GM12878 (cell line): Measurements from ENCODE around the gene OR5K3. TPM values are rescaled to one million over a fixed set of nuclear protein-coding genes. Genes with fewer than 3 reads are reported as not detected.

Experiments
- CREB1 ChIP-seq: IDR thresholded peaks from 2 replicates; pipeline ENCODE4 v1.6.1; 2012; ENCODE audit warnings: low read depth, mild to moderate bottlenecking, inconsistent platforms
- CREM ChIP-seq: IDR thresholded peaks from 2 replicates; pipeline ENCODE4 v1.6.1; 2014; ENCODE audit warnings: antibody characterized with exemption, low read depth
- IRF4 ChIP-seq: IDR thresholded peaks from 2 replicates; pipeline ENCODE4 v1.6.1; 2011; ENCODE audit warnings: low read depth, low read length
- NFIC ChIP-seq: IDR thresholded peaks from 2 replicates; pipeline ENCODE4 v1.6.1; 2012; ENCODE audit warnings: low read depth, mild to moderate bottlenecking, inconsistent platforms, low read length, moderate library complexity
- RUNX3 ChIP-seq: IDR thresholded peaks from 2 replicates; pipeline ENCODE4 v1.6.1; 2012; ENCODE audit warnings: low read length, inconsistent platforms
- TAF1 ChIP-seq: IDR thresholded peaks from 2 replicates; pipeline ENCODE4 v1.6.1; 2011; ENCODE audit warnings: mild to moderate bottlenecking, low read depth, low read length, borderline replicate concordance
- polyA plus RNA-seq, 11 experiments: library from polyadenylated mRNA; depleted of rRNA in 4 of 11; unstranded in 6 of 11; stranded (reverse) in 5 of 11; fragments of >200 nt; fragmentation: Nextera tagmentation in 4 of 11; fragmentation: Illumina TruSeq in 1 of 11; extraction: Ambion mirVana in 4 of 11; extraction: Trizol in 1 of 11; gene quantifications; 1 replicate in 1 of 11; 2 replicates in 10 of 11; pipeline versions ENCODE4 v1.2.1 to v1.2.3, GENCODE V29; 2011 to 2016; ENCODE audit warnings: inconsistent platforms in 2 of 11, missing spikeins in 2 of 11, low read depth in 1 of 11
- total RNA-seq, 4 experiments: library from RNA; depleted of rRNA in 3 of 4; stranded (reverse); fragments of >200 nt in 3 of 4; fragmentation: Illumina TruSeq in 1 of 4; extraction: Trizol in 1 of 4; gene quantifications; 2 replicates each; pipeline versions ENCODE4 v1.2.1 to v1.2.3, GENCODE V29; 2013 to 2021
- TF ChIP-seq, protein P1 (sequence below): fragments of 450-650 bp; IDR thresholded peaks from 2 replicates; pipeline ENCODE4 v1.6.1; 2018; ENCODE audit warnings: mild to moderate bottlenecking, low read depth, moderate library complexity; ENCODE audit not compliant: partially characterized antibody
- TF ChIP-seq, protein P2 (sequence below): fragments of 450-650 bp; conservative IDR thresholded peaks from 2 replicates; pipeline ENCODE4 v1.6.1; 2017; ENCODE audit warnings: mild to moderate bottlenecking, moderate library complexity
- TF ChIP-seq, protein P3 (sequence below): IDR thresholded peaks from 2 replicates; pipeline ENCODE4 v1.6.1; 2012; ENCODE audit warnings: low read depth, low read length, improper control_type of control experiment

Gene OR5K3
- total and polyA plus RNA-seq, 10 of the 15 experiments (the other 5 are each of a cell fraction or from before 2014, with no cell fraction given) = 1.6 TPM; not detected in 9

DNA sequence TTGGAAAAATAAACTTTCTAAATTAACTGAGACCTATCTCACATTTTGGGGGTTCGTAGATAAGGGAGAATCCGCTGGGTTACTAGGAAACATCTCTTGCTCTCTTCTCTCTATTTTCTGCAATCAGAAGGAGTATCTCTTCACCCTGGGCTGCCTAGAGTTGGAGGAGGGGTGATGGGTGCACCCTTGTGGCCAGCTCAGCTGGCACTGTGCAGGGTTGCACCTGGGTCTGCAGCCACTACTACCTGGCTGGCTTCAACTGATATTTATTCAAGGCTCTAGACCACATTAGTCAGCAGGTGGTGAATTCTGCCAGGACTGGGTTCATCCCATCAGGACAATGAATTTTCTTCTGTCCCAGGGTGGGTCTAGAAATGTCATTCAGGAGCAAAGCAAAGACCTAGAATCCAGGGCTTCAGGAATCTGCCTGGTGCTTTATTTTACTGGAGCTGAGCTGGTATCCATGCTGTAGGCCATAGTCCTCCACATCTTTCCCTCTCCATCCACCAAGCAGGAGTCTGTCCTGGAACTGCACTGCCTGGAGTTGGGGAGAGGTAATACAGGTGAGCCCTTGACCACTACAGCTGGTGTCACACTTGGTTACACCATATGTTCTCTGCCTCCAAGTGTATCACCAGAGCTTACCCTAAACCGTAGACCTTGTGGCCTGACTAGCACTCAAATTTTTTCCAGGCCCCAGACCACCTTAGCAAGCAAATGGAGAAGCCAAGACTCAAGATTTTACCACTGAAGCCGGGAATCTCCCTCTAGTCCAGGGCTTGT is 22.8 kb upstream of the OR5K3 start (continued):
- no peak for TF ChIP-seq TAF1
- no peak for TF ChIP-seq RUNX3
- TF ChIP-seq, protein P1, sequence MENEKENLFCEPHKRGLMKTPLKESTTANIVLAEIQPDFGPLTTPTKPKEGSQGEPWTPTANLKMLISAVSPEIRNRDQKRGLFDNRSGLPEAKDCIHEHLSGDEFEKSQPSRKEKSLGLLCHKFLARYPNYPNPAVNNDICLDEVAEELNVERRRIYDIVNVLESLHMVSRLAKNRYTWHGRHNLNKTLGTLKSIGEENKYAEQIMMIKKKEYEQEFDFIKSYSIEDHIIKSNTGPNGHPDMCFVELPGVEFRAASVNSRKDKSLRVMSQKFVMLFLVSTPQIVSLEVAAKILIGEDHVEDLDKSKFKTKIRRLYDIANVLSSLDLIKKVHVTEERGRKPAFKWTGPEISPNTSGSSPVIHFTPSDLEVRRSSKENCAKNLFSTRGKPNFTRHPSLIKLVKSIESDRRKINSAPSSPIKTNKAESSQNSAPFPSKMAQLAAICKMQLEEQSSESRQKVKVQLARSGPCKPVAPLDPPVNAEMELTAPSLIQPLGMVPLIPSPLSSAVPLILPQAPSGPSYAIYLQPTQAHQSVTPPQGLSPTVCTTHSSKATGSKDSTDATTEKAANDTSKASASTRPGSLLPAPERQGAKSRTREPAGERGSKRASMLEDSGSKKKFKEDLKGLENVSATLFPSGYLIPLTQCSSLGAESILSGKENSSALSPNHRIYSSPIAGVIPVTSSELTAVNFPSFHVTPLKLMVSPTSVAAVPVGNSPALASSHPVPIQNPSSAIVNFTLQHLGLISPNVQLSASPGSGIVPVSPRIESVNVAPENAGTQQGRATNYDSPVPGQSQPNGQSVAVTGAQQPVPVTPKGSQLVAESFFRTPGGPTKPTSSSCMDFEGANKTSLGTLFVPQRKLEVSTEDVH = no peak
- no peak for TF ChIP-seq NFIC
- TF ChIP-seq, protein P2, sequence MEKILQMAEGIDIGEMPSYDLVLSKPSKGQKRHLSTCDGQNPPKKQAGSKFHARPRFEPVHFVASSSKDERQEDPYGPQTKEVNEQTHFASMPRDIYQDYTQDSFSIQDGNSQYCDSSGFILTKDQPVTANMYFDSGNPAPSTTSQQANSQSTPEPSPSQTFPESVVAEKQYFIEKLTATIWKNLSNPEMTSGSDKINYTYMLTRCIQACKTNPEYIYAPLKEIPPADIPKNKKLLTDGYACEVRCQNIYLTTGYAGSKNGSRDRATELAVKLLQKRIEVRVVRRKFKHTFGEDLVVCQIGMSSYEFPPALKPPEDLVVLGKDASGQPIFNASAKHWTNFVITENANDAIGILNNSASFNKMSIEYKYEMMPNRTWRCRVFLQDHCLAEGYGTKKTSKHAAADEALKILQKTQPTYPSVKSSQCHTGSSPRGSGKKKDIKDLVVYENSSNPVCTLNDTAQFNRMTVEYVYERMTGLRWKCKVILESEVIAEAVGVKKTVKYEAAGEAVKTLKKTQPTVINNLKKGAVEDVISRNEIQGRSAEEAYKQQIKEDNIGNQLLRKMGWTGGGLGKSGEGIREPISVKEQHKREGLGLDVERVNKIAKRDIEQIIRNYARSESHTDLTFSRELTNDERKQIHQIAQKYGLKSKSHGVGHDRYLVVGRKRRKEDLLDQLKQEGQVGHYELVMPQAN = no peak
- no peak for TF ChIP-seq CREM
- no peak for TF ChIP-seq CREB1
- TF ChIP-seq, protein P3, sequence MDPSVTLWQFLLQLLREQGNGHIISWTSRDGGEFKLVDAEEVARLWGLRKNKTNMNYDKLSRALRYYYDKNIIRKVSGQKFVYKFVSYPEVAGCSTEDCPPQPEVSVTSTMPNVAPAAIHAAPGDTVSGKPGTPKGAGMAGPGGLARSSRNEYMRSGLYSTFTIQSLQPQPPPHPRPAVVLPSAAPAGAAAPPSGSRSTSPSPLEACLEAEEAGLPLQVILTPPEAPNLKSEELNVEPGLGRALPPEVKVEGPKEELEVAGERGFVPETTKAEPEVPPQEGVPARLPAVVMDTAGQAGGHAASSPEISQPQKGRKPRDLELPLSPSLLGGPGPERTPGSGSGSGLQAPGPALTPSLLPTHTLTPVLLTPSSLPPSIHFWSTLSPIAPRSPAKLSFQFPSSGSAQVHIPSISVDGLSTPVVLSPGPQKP = no peak
- TF ChIP-seq IRF4 = no peak
- TF ChIP-seq, all 136 proteins: peak for 0
